Mesenteric fat pad (tissue), 1 donor: ENCODE results near the gene INVS. TPM values are rescaled to one million over a fixed set of nuclear protein-coding genes. Genes with fewer than 3 reads are reported as not detected.
"Not testable (repeated sequence)": the region's sequence is repeated elsewhere in the genome, so short reads cannot be mapped to it uniquely, and the experiment has no call there.

Source experiments
- DNase-seq: peaks from one replicate; pipeline ENCODE4 v3.0.0-alpha.2; 2020; ENCODE audit warnings: low spot score
- total RNA-seq: library from RNA; stranded (reverse); fragmentation: NEBNext Ultra II Directional; extraction: Animal tissue kit (Norgen Biotek cat#: 25700); gene quantifications from one replicate; pipeline ENCODE4 v1.2.1, GENCODE V29; 2021
- donor health status: DM: yes; HTN: yes; CAD: no.

INVS gene
- total RNA-seq, 1 donor from 2014 or later, result 22.4 TPM

- no peak for DNase-seq
These were observed 218.7 kb downstream of the INVS start for GRCh38 chr9:100317706-100318105.

DNA sequence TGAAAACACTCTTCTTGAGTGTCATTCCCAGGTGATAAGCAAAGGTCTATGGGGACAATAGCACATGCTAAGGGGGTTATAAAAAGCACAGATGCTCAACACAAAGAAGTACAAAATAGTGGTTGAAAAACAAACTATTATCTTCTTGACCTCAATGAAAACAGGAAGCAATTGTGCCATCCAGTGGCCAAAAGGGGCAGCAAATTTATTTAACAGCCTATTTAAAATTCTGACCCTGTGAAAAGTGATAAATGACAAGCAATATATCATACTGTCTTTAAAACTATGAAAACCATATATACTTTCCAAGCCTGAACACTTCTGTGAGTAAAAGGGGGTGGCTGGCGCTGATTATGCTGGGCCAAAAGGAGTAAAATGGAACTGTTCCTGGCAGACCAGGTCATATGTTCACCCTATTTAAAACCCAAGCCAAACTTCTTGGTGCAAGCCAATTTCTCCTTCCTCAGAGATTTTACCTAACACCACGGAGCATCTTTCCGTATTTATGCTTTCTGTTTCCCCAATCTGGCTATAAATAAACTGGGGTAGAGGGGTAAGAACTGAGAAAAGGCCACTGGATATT is 224.0 kb downstream of the INVS start:
- DNase-seq, result no peak

DNA sequence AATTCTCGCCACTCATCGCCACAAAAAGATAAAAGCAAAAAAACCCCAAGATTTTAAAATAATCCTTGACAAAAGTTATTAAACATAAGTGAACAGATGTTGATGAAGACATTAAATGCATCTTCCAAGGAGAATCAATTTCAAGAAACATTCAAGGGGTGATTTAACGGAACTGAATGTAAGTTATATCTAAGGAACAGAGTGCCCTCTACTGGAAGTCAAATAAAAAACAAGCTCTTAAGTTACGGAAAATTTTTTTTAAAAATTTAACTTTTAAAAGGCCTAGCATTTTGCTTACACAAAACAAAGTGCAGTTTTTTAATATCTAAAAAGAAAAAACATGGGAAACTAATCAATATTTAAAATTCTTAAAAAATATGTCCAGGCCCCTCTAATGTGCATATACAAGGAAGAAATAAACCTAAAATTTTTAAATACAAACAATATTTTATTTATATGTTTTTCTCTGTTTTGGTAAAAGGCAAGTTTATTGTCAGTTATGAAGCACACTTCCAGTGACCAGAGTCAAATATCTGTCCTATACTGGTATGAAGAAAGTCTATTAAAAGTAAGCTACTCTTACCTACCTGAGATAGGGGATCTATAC is 225.7 kb downstream of the INVS start:
- DNase-seq, result no peak

DNA sequence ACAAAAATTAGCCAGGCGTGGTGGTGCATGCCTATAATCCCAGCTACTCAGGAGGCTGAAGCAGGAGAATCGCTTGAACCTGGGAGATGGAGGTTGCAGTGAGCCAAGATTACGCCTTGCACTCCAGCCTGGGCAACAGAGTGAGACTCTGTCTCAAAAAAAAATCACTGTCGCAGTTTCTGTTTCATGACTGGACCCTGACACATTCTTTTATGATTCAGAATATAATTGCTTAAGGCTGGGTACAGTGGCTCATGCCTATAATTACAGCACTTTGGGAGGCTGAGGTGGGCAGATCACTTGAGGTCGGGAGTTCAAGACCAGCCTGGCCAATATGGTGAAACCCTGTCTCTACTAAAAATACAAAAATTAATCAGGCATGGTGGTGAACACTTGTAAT is 239.7 kb downstream of the INVS start:
- DNase-seq, result not testable (repeated sequence)

DNA sequence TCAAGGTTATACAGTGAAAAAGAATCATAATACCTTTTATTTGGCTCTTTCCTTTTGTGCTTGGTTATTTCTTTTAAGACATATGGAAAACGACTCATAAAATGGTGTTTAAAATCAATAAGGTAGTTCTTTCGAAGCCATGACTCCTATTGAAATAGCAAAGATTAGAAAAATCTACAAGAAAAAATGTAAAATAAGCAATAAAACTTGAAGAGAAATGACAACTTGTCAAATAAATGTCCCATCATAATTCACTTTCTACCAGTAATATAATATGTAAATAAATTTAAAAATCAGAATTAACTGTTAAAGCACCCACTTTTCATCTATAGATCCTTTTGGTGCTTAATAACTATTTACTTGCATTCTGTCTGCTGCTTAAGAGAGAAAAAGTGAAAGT is 241.2 kb downstream of the INVS start:
- DNase-seq, result no peak

GRCh38 chr9:100341889-100342288 is 242.8 kb downstream of the INVS start:
- no peak for DNase-seq

- DNase-seq, result no peak
These were observed 247.8 kb downstream of the INVS start for GRCh38 chr9:100346836-100347235.

- no peak for DNase-seq
These were observed 251.1 kb downstream of the INVS start for GRCh38 chr9:100350188-100350587.

Other genes starting within 250 kb of the INVS start
- 26.1 TPM for gene STX17, start 192.6 kb upstream of the INVS start, total RNA-seq
- gene ERP44, start 243 bp upstream of the INVS start, total RNA-seq, result 21.3 TPM